ENCODE results near the gene RANBP3L.

The RANBP3L gene

DNA sequence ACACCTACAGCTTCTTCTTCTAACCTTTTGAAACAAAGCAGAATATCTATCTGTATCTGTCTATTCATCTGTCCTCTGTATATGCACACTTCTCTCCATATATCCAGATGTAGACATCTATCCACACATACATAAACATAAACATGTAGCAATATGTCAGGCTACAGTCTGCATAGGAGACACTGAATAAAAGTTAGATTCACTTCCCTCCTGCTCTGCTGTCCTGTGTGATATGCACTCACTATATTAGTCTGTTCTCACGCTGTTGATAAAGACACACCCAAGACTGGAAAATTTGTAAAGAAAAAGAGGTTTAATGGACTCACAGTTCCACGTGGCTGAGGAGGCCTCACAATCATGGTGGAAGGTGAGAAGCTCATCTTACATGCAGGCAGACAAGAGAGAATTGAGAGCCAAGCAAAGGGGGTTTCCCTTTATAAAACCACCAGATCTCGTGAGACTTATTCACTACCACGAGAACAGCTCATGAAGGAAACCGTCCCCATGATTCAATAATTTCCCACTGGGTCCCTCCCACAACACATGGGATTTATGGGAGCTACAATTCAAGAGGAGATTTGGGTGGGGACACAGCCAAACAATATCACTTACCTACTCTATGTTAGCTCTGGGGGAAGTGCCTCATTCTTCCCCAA is 24.1 kb downstream of the RANBP3L start:
- Histone ChIP-seq H3K4me3 (replicated peaks; ENCODE audit: low read depth, low read length) (no peak overlapping the region), H3K36me3 (ENCODE audit: control insufficient read depth, insufficient read depth, low read length) (no peaks in the 10 kb centered on the region), H3K27me3 (replicated peaks; ENCODE audit: control insufficient read depth, insufficient read depth, low read length) (no peaks in the 10 kb centered on the region)
- DNase-seq (ENCODE audit: extremely low read depth, insufficient read length) = no peak
- TF ChIP-seq, protein P1, sequence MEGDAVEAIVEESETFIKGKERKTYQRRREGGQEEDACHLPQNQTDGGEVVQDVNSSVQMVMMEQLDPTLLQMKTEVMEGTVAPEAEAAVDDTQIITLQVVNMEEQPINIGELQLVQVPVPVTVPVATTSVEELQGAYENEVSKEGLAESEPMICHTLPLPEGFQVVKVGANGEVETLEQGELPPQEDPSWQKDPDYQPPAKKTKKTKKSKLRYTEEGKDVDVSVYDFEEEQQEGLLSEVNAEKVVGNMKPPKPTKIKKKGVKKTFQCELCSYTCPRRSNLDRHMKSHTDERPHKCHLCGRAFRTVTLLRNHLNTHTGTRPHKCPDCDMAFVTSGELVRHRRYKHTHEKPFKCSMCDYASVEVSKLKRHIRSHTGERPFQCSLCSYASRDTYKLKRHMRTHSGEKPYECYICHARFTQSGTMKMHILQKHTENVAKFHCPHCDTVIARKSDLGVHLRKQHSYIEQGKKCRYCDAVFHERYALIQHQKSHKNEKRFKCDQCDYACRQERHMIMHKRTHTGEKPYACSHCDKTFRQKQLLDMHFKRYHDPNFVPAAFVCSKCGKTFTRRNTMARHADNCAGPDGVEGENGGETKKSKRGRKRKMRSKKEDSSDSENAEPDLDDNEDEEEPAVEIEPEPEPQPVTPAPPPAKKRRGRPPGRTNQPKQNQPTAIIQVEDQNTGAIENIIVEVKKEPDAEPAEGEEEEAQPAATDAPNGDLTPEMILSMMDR (IDR thresholded peaks at IDR 0.05; ENCODE audit: insufficient read depth, low read length, poor library complexity, severe bottlenecking) = no peak

DNA sequence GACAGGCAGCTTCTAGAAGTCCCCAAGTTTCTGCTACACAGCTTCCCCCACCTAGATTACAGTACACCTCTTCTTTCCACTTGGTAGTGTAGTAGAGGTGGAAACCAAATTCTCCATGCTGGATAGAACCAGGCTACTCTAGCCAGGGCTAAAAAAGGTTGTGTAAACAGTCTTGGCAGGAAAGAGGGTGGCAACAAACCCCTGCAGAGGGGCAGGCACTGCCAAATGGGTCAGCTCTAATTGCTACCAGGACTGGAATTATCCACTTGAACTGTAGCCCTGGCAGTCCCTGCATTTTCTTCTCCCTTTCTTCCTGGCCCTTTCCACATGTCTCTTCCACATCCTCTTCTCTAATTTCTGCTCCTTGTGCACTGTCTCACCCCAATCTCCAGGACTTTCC is 24.8 kb downstream of the RANBP3L start:
- TF ChIP-seq, protein P1 (IDR thresholded peaks at IDR 0.05; ENCODE audit: insufficient read depth, low read length, poor library complexity, severe bottlenecking) = no peak

DNA sequence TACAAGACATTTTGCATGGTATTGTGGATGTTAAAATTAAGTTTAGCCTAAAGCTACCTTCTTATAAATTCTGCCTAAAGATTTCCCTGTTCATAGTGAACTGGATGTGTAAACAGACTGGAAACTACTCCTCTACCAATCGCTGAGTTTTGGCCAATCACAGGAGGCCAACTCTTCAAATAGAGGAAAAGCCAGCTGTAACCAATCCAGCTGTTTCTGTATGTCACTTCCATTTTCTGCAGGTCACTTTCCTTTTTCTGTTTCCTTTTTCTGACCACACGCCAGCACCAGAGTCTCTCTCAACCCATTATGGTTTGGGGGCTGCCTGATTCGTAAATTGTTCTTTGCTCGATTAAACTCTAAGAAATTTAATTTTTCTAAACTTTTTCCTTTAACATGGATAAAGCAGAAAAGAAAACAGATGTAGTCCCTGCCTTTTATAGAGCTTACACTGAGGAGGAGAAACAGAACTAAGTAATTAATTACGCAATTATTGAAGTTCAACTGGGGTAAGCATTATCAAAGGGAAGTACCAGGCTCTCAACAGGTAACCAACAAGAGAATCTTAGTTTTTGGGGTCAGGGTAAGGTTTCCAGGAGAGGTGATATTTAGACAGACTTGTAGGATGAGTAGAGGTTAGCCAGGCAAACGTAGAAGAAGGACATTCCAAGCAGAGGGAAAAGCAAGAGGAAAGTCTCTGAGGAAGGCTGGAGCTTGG is 27.7 kb downstream of the RANBP3L start:
- no peaks in the 10 kb centered on the region for H3K27me3 ChIP-seq (replicated peaks; ENCODE audit: control insufficient read depth, insufficient read depth, low read length)
- TF ChIP-seq, protein P1 (IDR thresholded peaks at IDR 0.05; ENCODE audit: insufficient read depth, low read length, poor library complexity, severe bottlenecking) = no peak
- no peaks in the 10 kb centered on the region for H3K36me3 ChIP-seq (ENCODE audit: control insufficient read depth, insufficient read depth, low read length)
- DNase-seq (ENCODE audit: extremely low read depth, insufficient read length) = no peak
- no peak overlapping the region for H3K4me3 ChIP-seq (replicated peaks; ENCODE audit: low read depth, low read length)

More for the DNA sequence above, 24.8 kb downstream of the RANBP3L start:
- H3K27me3 ChIP-seq (replicated peaks; ENCODE audit: control insufficient read depth, insufficient read depth, low read length) = no peaks in the 10 kb centered on the region
- H3K4me3 ChIP-seq (replicated peaks; ENCODE audit: low read depth, low read length) = no peak overlapping the region
- no peak for DNase-seq (ENCODE audit: extremely low read depth, insufficient read length)
- H3K36me3 ChIP-seq (ENCODE audit: control insufficient read depth, insufficient read depth, low read length) = no peaks in the 10 kb centered on the region

DNA sequence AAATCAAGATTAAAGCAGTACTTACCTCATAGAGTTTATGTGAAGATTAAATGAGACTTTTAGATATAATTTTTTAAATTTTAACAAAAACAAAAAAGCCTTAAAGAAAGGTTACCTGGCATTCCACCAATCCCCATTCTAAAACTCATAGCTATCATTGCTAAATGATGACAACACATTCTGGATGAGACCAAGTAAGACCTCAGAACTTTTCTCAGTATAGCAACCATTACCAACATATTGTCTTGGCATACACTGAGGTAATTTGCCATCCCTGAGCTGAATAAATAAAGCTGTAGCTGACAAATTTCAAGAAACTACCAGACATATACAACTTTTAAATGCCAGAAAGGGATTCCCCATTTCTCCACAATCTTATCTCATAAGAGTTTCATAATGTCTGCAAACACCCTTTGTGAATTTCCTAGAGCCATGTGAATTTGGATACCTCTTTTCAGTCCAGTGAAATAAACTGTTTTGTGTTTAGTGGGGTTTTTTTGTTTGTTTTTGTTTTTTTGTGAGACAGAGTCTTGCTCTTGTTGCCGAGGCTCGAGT is 29.5 kb downstream of the RANBP3L start:
- no peaks in the 10 kb centered on the region for H3K27me3 ChIP-seq (replicated peaks; ENCODE audit: control insufficient read depth, insufficient read depth, low read length)
- H3K36me3 ChIP-seq (ENCODE audit: control insufficient read depth, insufficient read depth, low read length) = no peaks in the 10 kb centered on the region
- H3K4me3 ChIP-seq (replicated peaks; ENCODE audit: low read depth, low read length) = no peak overlapping the region
- TF ChIP-seq, protein P1 (IDR thresholded peaks at IDR 0.05; ENCODE audit: insufficient read depth, low read length, poor library complexity, severe bottlenecking) = no peak
- DNase-seq (ENCODE audit: extremely low read depth, insufficient read length) = no peak

DNA sequence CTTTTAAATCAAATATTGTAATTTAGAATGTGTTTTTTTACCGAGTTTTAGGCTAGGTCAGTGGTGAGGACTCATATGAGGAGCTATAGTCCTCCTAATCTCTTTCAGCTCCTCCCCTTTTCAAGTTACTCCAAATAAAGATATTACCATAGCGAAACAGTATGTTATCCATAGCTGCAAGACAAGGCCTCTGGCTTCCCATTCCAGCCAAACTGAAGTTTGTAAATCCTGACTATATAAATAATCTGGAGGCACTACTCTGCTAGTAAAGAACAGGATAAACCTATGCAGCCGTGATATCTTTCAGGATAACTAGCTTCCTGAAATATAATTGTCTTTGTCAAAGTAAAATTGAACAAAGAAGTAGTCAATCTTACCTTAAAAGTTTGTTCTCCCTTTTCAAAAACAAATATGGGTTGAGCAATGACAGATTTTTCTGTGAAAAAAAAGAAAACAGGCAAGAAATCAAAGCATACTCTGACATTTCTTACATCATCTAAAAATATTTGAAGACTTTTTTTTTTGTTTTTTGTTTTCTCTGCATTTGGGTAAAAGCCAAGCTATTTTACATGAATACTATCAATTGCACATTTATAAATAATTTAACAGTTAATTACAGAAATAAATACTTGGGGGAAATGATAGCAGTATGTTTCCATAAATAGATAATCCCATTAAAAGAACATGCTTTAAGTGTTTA is 30.7 kb downstream of the RANBP3L start:
- DNase-seq (ENCODE audit: extremely low read depth, insufficient read length) = no peak
- TF ChIP-seq, protein P1 (IDR thresholded peaks at IDR 0.05; ENCODE audit: insufficient read depth, low read length, poor library complexity, severe bottlenecking) = no peak

More for the DNA sequence above, 30.7 kb downstream of the RANBP3L start:
- Histone ChIP-seq H3K4me3 (replicated peaks; ENCODE audit: low read depth, low read length) (no peak overlapping the region), H3K27me3 (replicated peaks; ENCODE audit: control insufficient read depth, insufficient read depth, low read length) (no peaks in the 10 kb centered on the region), H3K36me3 (ENCODE audit: control insufficient read depth, insufficient read depth, low read length) (no peaks in the 10 kb centered on the region)
